HepG2 (cell line): ENCODE data around the gene GBX1. TPM values are rescaled to one million over a fixed set of nuclear protein-coding genes. Genes with fewer than 3 reads are reported as not detected.

Experiments
- ATAC-seq: fragments of 200-7000 bp; cut with Tn5 transposase; 3 replicates; pipeline ENCODE4 v1.9.1; 2020; ENCODE audit warnings: mild to moderate bottlenecking, moderate library complexity
- BruUV-seq: library from RNA; stranded (reverse); fragments of 400-500 nt; replicated peaks from 2 replicates; lab custom pipeline; 2021; lab: Mats Ljungman, UMichigan
- CTCF ChIA-PET: fragments of 300-600 bp; formaldehyde crosslinking; extraction: SDS; loops from one replicate; lab custom pipeline; 2021; ENCODE audit warnings: low total read pairs, inconsistent platforms, low intra/inter-chr PET ratio; lab: Yijun Ruan, JAX
- POLR2A ChIA-PET: fragments of 350-600 bp; sonication (Branson Sonifier 250); formaldehyde crosslinking; loops from one replicate; lab custom pipeline; 2020; ENCODE audit warnings: antibody characterized with exemption, inconsistent platforms; lab: Yijun Ruan, JAX
- DNase-seq: peaks from one replicate; pipeline ENCODE4 v3.0.0-alpha.2; 2015; ENCODE audit warnings: low spot score
- FAIRE-seq: peaks from 3 replicates; lab custom pipeline; 2011; peaks lifted over from hg19 to GRCh38; lab: Jason Lieb, UNC
- H2AFZ ChIP-seq: one replicate; pipeline ENCODE4 v1.6.1; 2011; ENCODE audit warnings: low read length, inconsistent platforms
- H3K27ac ChIP-seq: fragments of 300-600 bp; 3 replicates; pipeline ENCODE4 v1.8.0; 2011; ENCODE audit warnings: mixed run types, mild to moderate bottlenecking, mixed read lengths, low read length, inconsistent platforms; ENCODE audit not compliant: insufficient read depth; ENCODE audit errors: extremely low read length
- H3K27me3 ChIP-seq, 2 experiments: fragments of 200-600 bp in 1 of 2; 2 replicates in 1 of 2; 3 replicates in 1 of 2; pipeline versions ENCODE4 v1.6.0 to v1.8.0; 2011; ENCODE audit warnings: low read length in 2 of 2, mild to moderate bottlenecking in 2 of 2, moderate library complexity in 2 of 2, inconsistent platforms in 1 of 2; ENCODE audit not compliant: insufficient read depth in 2 of 2, control insufficient read depth in 1 of 2
- H3K36me3 ChIP-seq, 2 experiments: fragments of 200-600 bp in 1 of 2; replicated peaks in 1 of 2; 2 replicates in 1 of 2; 3 replicates in 1 of 2; pipeline versions ENCODE4 v1.5.1 to v1.8.0; 2011; ENCODE audit warnings: low read length in 2 of 2, inconsistent platforms in 1 of 2; ENCODE audit not compliant: insufficient read depth in 2 of 2, control insufficient read depth in 1 of 2
- H3K4me1 ChIP-seq: 2 replicates; pipeline ENCODE4 v1.5.1; 2012; ENCODE audit warnings: low read length, inconsistent platforms; ENCODE audit not compliant: insufficient read depth
- H3K4me2 ChIP-seq: 2 replicates; pipeline ENCODE4 v1.6.0; 2011; ENCODE audit warnings: low read depth, low read length, inconsistent platforms
- H3K4me3 ChIP-seq, 3 experiments: fragments of 200-600 bp in 1 of 3; sonication (generic), shearing (Covaris generic) in 1 of 3; replicated peaks in 1 of 3; 2 replicates each; pipeline ENCODE4 v1.5.1; 2011 to 2016; ENCODE audit warnings: low read length in 3 of 3, inconsistent platforms in 2 of 3, low read depth in 2 of 3, mild to moderate bottlenecking in 2 of 3, control low read depth in 1 of 3, mixed read lengths in 1 of 3; ENCODE audit not compliant: insufficient read depth in 1 of 3
- H3K79me2 ChIP-seq: one replicate; pipeline ENCODE4 v1.6.1; 2011; ENCODE audit warnings: low read length, inconsistent platforms; ENCODE audit not compliant: insufficient read depth
- H3K9ac ChIP-seq: 2 replicates; pipeline ENCODE4 v1.6.0; 2011; ENCODE audit warnings: mild to moderate bottlenecking, low read depth, low read length, inconsistent platforms; ENCODE audit not compliant: insufficient read depth
- H3K9me3 ChIP-seq: 2 replicates; pipeline ENCODE4 v1.5.1; 2012; ENCODE audit warnings: mild to moderate bottlenecking, low read length
- H4K20me1 ChIP-seq: 2 replicates; pipeline ENCODE4 v1.6.0; 2011; ENCODE audit warnings: inconsistent platforms, mild to moderate bottlenecking, low read length, moderate library complexity; ENCODE audit not compliant: insufficient read depth
- BRD4 ChIP-seq: sonication (generic); formaldehyde crosslinking; IDR thresholded peaks from 2 replicates; pipeline ENCODE4 v1.4.0; 2020; ENCODE audit warnings: missing genetic modification reagents
- FOSL2 ChIP-seq: sonication (generic); formaldehyde crosslinking; IDR thresholded peaks from 2 replicates; pipeline ENCODE4 v1.4.0; 2020; ENCODE audit warnings: missing genetic modification reagents
- FOXA1 ChIP-seq, 2 experiments: fragments of 450-650 bp in 1 of 2; sonication (generic) in 1 of 2; formaldehyde crosslinking in 1 of 2; IDR thresholded peaks; 2 replicates each; pipeline versions ENCODE4 v1.4.0 to v1.6.1; 2016 to 2020; ENCODE audit warnings: missing genetic modification reagents in 1 of 2
- FOXJ3 ChIP-seq: sonication (generic); formaldehyde crosslinking; IDR thresholded peaks from 2 replicates; pipeline ENCODE4 v1.4.0; 2020; ENCODE audit warnings: missing genetic modification reagents, mild to moderate bottlenecking, borderline replicate concordance
- IRX3 ChIP-seq: sonication (generic); formaldehyde crosslinking; IDR thresholded peaks from 2 replicates; pipeline ENCODE4 v1.8.1; 2023; ENCODE audit warnings: mild to moderate bottlenecking, low read depth, missing genetic modification reagents, borderline replicate concordance
- NBN ChIP-seq: fragments of 450-650 bp; conservative IDR thresholded peaks from 2 replicates; pipeline ENCODE4 v1.6.1; 2017
- SETDB1 ChIP-seq: sonication (generic); formaldehyde crosslinking; IDR thresholded peaks from 2 replicates; pipeline ENCODE4 v1.5.1; 2020; ENCODE audit warnings: missing genetic modification reagents, mild to moderate bottlenecking, borderline replicate concordance
- SMAD3 ChIP-seq: sonication (generic); formaldehyde crosslinking; IDR thresholded peaks from 2 replicates; pipeline ENCODE4 v1.4.0; 2020; ENCODE audit warnings: missing genetic modification reagents
- TOPORS ChIP-seq: sonication (generic); formaldehyde crosslinking; IDR thresholded peaks from 2 replicates; pipeline ENCODE4 v1.8.0; 2023; ENCODE audit warnings: mild to moderate bottlenecking, missing genetic modification reagents
- ZFP1 ChIP-seq: IDR thresholded peaks from 2 replicates; pipeline ENCODE4 v1.6.1; 2016
- ZFP36L1 ChIP-seq: sonication (generic); formaldehyde crosslinking; IDR thresholded peaks from 2 replicates; pipeline ENCODE4 v1.8.0; 2022; ENCODE audit warnings: mild to moderate bottlenecking, missing genetic modification reagents, moderate library complexity
- ZNF326 ChIP-seq: sonication (generic); formaldehyde crosslinking; IDR thresholded peaks from 2 replicates; pipeline ENCODE4 v1.4.0; 2020; ENCODE audit warnings: missing genetic modification reagents, borderline replicate concordance
- ZNF33B ChIP-seq: sonication (generic); formaldehyde crosslinking; IDR thresholded peaks from 2 replicates; pipeline ENCODE4 v1.5.1; 2020; ENCODE audit warnings: mild to moderate bottlenecking, missing genetic modification reagents
- ZNF383 ChIP-seq: sonication (generic); formaldehyde crosslinking; IDR thresholded peaks from 2 replicates; pipeline ENCODE4 v1.4.0; 2020; ENCODE audit warnings: missing genetic modification reagents, mild to moderate bottlenecking, borderline replicate concordance
- ZNF530 ChIP-seq: sonication (generic); formaldehyde crosslinking; IDR thresholded peaks from 2 replicates; pipeline ENCODE4 v1.5.0; 2020; ENCODE audit warnings: low read depth, mild to moderate bottlenecking, missing genetic modification reagents
- WGBS: methylation state at CpG from one replicate; pipeline ENCODE4 v1.1.6; 2017; ENCODE audit warnings: low lambda C conversion rate; 5-methylcytosine and 5-hydroxymethylcytosine counted together
- in situ Hi-C: cut with HindIII; loops from 2 replicates; pipeline ENCODE4 v1.10.0; 2017; ENCODE audit warnings: low pct_unique_long_range_greater_than_20kb; ENCODE audit not compliant: extremely low pct_ligation_motif_present
- intact Hi-C: fragments of 100-400 bp; cut with micrococcal nuclease; formaldehyde crosslinking; loops from one replicate; pipeline ENCODE4 v1.10.0; 2022; ENCODE audit not compliant: unreplicated experiment
- polyA plus RNA-seq, 8 experiments: library from polyadenylated mRNA; depleted of rRNA in 3 of 8; stranded (reverse) in 7 of 8; unstranded in 1 of 8; fragments of >200 nt; fragmentation: Illumina TruSeq in 4 of 8; extraction: Trizol in 4 of 8; gene quantifications; 2 replicates each; pipeline versions ENCODE4 v1.2.1 to v1.2.3, GENCODE V29; 2011 to 2016; ENCODE audit warnings: low read depth in 4 of 8, missing spikeins in 1 of 8, mixed read lengths in 1 of 8; ENCODE audit not compliant: insufficient read depth in 1 of 8
- total RNA-seq, 5 experiments: library from RNA; depleted of rRNA; stranded (reverse); fragments of >200 nt; fragmentation: Illumina TruSeq; extraction: Trizol; gene quantifications; 2 replicates each; pipeline ENCODE4 v1.2.3, GENCODE V29; 2016; ENCODE audit warnings: low read depth in 1 of 5
- TF ChIP-seq, protein P1 (sequence below): sonication (generic); formaldehyde crosslinking; IDR thresholded peaks from 2 replicates; pipeline ENCODE4 v1.5.1; 2020; ENCODE audit warnings: mild to moderate bottlenecking, missing genetic modification reagents, moderate library complexity

GBX1 gene
- total and polyA plus RNA-seq, 2 of the 13 experiments (the other 11 are each of a cell fraction or from before 2014, with no cell fraction given): not detected

DNA sequence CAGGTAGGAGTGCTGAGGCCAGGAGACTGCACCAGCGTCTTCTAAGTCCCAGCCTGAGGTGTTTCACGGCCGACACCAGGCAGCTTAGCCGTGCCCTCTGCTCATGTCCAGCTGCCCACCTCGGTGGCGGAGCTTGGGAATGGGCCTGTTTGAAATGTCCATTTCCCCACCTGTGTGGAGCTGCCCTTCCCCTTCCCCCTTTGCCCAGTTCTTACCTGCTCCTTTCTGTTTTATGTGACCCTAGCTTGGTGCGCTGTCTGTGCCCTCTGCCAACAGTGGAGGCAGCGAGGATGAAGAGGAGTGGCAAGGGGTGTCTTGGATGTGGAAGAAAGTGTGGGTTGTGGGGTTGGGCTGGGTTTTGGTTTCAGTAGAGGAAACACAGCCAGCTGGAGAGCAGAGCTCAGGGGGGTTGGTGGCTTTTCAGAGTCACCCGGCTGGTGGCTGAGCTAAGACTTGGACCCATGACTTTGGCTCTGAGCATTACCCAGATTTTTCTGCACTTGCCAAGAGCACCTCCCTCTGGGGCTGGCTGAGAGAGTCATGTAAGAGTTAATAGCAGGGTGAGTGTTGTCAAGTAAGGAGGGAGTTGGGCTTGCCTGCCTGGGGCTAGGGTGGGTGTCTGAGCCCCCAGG lies 37.4 kb downstream of the GBX1 start:
- H3K9me3 ChIP-seq: no peaks in the 10 kb centered on the region
- WGBS: 94% methylated on average over 6 of the region's 9 CpGs
- no peak overlapping the region for H3K4me3 ChIP-seq
- H3K36me3 ChIP-seq: peaks cover 20 to 74% of the 10 kb centered on the region in 2 experiments
- no peak overlapping the region for H3K4me2 ChIP-seq
- ChIA-PET CTCF (no interaction called here), POLR2A (no interaction called here)
- H2AFZ ChIP-seq: no peak overlapping the region
- no peaks in the 10 kb centered on the region for H3K27me3 ChIP-seq
- ATAC-seq (no peak), DNase-seq (no peak), FAIRE-seq (no peak)
- intact Hi-C loops: loop anchor here (10.0 kb wide), 1 partner anchor 175 kb away; no protein-coding TSS in a partner anchor
- TF ChIP-seq FOXJ3 (CRISPR knock-in tag) (no peak), ZNF530 (CRISPR knock-in tag) (no peak), ZFP36L1 (CRISPR knock-in tag) (no peak), ZNF33B (CRISPR knock-in tag) (no peak), BRD4 (no peak), IRX3 (CRISPR knock-in tag) (no peak), ZNF326 (CRISPR knock-in tag) (no peak), ZNF383 (no peak), FOSL2 (CRISPR knock-in tag) (no peak), NBN (no peak), FOXA1 (IDR thresholded peaks at IDR 0.05) (no peak), FOXA1 (CRISPR knock-in tag; IDR thresholded peaks at IDR 0.05) (no peak), TOPORS (CRISPR knock-in tag) (no peak), SMAD3 (CRISPR knock-in tag) (no peak), SETDB1 (no peak), ZFP1 (CRISPR knock-in tag) (no peak)
- TF ChIP-seq, protein P1, sequence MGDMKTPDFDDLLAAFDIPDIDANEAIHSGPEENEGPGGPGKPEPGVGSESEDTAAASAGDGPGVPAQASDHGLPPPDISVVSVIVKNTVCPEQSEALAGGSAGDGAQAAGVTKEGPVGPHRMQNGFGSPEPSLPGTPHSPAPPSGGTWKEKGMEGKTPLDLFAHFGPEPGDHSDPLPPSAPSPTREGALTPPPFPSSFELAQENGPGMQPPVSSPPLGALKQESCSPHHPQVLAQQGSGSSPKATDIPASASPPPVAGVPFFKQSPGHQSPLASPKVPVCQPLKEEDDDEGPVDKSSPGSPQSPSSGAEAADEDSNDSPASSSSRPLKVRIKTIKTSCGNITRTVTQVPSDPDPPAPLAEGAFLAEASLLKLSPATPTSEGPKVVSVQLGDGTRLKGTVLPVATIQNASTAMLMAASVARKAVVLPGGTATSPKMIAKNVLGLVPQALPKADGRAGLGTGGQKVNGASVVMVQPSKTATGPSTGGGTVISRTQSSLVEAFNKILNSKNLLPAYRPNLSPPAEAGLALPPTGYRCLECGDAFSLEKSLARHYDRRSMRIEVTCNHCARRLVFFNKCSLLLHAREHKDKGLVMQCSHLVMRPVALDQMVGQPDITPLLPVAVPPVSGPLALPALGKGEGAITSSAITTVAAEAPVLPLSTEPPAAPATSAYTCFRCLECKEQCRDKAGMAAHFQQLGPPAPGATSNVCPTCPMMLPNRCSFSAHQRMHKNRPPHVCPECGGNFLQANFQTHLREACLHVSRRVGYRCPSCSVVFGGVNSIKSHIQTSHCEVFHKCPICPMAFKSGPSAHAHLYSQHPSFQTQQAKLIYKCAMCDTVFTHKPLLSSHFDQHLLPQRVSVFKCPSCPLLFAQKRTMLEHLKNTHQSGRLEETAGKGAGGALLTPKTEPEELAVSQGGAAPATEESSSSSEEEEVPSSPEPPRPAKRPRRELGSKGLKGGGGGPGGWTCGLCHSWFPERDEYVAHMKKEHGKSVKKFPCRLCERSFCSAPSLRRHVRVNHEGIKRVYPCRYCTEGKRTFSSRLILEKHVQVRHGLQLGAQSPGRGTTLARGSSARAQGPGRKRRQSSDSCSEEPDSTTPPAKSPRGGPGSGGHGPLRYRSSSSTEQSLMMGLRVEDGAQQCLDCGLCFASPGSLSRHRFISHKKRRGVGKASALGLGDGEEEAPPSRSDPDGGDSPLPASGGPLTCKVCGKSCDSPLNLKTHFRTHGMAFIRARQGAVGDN (CRISPR knock-in tag): no peak
- H3K27ac ChIP-seq: no peak overlapping the region
- no peaks in the 10 kb centered on the region for H4K20me1 ChIP-seq
- no peaks in the 10 kb centered on the region for H3K4me1 ChIP-seq
- H3K79me2 ChIP-seq: no peaks in the 10 kb centered on the region
- no TSS peak for BruUV-seq
- in situ Hi-C loops: loop anchor here (10.0 kb wide), 1 partner anchor 175 kb away; no protein-coding TSS in a partner anchor
- H3K9ac ChIP-seq: no peak overlapping the region
